Spleen (tissue), 11 donors: ENCODE measurements around the gene FAM177B. TPM values are rescaled to one million over a fixed set of nuclear protein-coding genes. Genes with fewer than 3 reads are reported as not detected.
"Not testable (repeated sequence)": the region's sequence is repeated elsewhere in the genome, so short reads cannot be mapped to it uniquely, and the experiment has no call there.

Experiments used
- DNase-seq: peaks from one replicate; pipeline ENCODE4 v3.0.0-alpha.2; 2020
- H3K27ac ChIP-seq, 8 donors: fragments of 200-600 bp; sonication (generic) in 7 of 8; 1 replicate in 4 of 8; 2 replicates in 4 of 8; pipeline versions ENCODE4 v1.5.0 to v1.8.0; 2016 to 2021; ENCODE audit warnings: inconsistent platforms in 4 of 8, mild to moderate bottlenecking in 4 of 8, moderate library complexity in 1 of 8
- H3K27me3 ChIP-seq, 7 donors: fragments of 200-600 bp; sonication (generic) in 6 of 7; replicated peaks in 1 of 7; 1 replicate in 4 of 7; 2 replicates in 3 of 7; pipeline versions ENCODE4 v1.5.0 to v1.8.0; 2016 to 2021; ENCODE audit warnings: inconsistent platforms in 3 of 7, mild to moderate bottlenecking in 1 of 7
- H3K36me3 ChIP-seq, 6 donors: fragments of 200-600 bp; sonication (generic) in 5 of 6; 1 replicate in 4 of 6; 2 replicates in 2 of 6; pipeline versions ENCODE4 v1.5.0 to v1.8.0; 2016 to 2021; ENCODE audit warnings: inconsistent platforms in 2 of 6
- H3K4me1 ChIP-seq, 6 donors: fragments of 200-600 bp; sonication (generic) in 5 of 6; 1 replicate in 3 of 6; 2 replicates in 3 of 6; pipeline versions ENCODE4 v1.5.0 to v1.8.0; 2016 to 2021; ENCODE audit warnings: inconsistent platforms in 3 of 6
- H3K4me3 ChIP-seq, 8 donors: fragments of 200-600 bp; sonication (generic) in 7 of 8; 1 replicate in 4 of 8; 2 replicates in 4 of 8; pipeline versions ENCODE4 v1.5.0 to v1.8.0; 2016 to 2021; ENCODE audit warnings: inconsistent platforms in 4 of 8, mild to moderate bottlenecking in 4 of 8, moderate library complexity in 2 of 8
- H3K9me3 ChIP-seq, 8 donors: fragments of 200-600 bp; sonication (generic) in 7 of 8; 1 replicate in 4 of 8; 2 replicates in 4 of 8; pipeline versions ENCODE4 v1.5.0 to v1.8.0; 2016 to 2021; ENCODE audit warnings: inconsistent platforms in 4 of 8
- CTCF ChIP-seq, 11 experiments: fragments of 200-600 bp in 7 of 11; fragments of 450-650 bp in 4 of 11; sonication (generic) in 4 of 11; IDR thresholded peaks in 8 of 11; conservative IDR thresholded peaks in 3 of 11; 1 replicate in 7 of 11; 2 replicates in 4 of 11; pipeline versions ENCODE4 v1.4.0 to v1.8.0; 2016 to 2021; ENCODE audit warnings: antibody characterized with exemption in 11 of 11, inconsistent platforms in 4 of 11, mild to moderate bottlenecking in 1 of 11
- POLR2A ChIP-seq, 3 donors: fragments of 450-650 bp; IDR thresholded peaks; one replicate each; pipeline ENCODE4 v1.5.1; 2017; ENCODE audit warnings: antibody characterized with exemption in 3 of 3, mild to moderate bottlenecking in 1 of 3
- POLR2AphosphoS5 ChIP-seq, 3 donors: sonication (generic); formaldehyde crosslinking; IDR thresholded peaks; one replicate each; pipeline ENCODE4 v1.5.1; 2017; ENCODE audit warnings: antibody characterized with exemption in 3 of 3
- WGBS, 5 donors: extraction: QIAGEN DNeasy Blood & Tissue Kit in 3 of 5; methylation state at CpG; one replicate each; pipeline versions ENCODE4 v1.1.5 to v1.1.7; 2013 to 2018; 5-methylcytosine and 5-hydroxymethylcytosine counted together
- intact Hi-C: fragments of 100-400 bp; cut with DNase I; formaldehyde crosslinking; loops from one replicate; pipeline ENCODE4 v1.15.0; 2023; ENCODE audit warnings: low total_unique reads
- polyA plus RNA-seq, 3 donors: library from polyadenylated mRNA; stranded (reverse); fragments of 200-250 nt; gene quantifications; one replicate each; pipeline ENCODE4 v1.2.1, GENCODE V29; 2013
- total RNA-seq, 7 donors: library from RNA; depleted of rRNA in 3 of 7; stranded (reverse); fragments of >200 nt in 3 of 7; fragmentation: NEBNext Ultra II Directional in 4 of 7; extraction: Animal tissue kit (Norgen Biotek cat#: 25700) in 4 of 7; gene quantifications; one replicate each; pipeline versions ENCODE4 v1.1.0 to v1.2.1, GENCODE V29; 2016 to 2021
- donor health status: healthy with polysubstance abuse.
- donor health status: DM: no; HTN: no; CAD: no; lungs with moderate emphysema.
- donor health status: DM: no; HTN: no; CAD: no.
- donor health status: Bipolar disorder and iron deficiency.
- donor health status: healthy.
- donor health status: DM: no; HTN: no; CAD: no.
- donor health status: DM: yes; HTN: yes; CAD: no.

FAM177B gene
- total and polyA plus RNA-seq, 10 donors, result 0.91 to 19.1 (median 6.8) TPM

GRCh38 chr1:222757646-222758268 lies 20.8 kb downstream of the FAM177B start:
- H3K27me3 ChIP-seq, result no peaks in the 10 kb centered on the region
- TF ChIP-seq POLR2A (IDR thresholded peaks at IDR 0.05) (no peak), POLR2AphosphoS5 (IDR thresholded peaks at IDR 0.05) (no peak), CTCF (IDR thresholded peaks at IDR 0.05 in 8 of 11, conservative IDR thresholded peaks at IDR 0.05 in 3 of 11) (no peak)
- intact Hi-C loops, result no loop called here
- no peak overlapping the region for H3K4me3 ChIP-seq
- H3K36me3 ChIP-seq, result no peaks in the 10 kb centered on the region
- peaks cover 0 to 15% (median 6%) of the 10 kb centered on the region in 6 donors for H3K4me1 ChIP-seq
- H3K27ac ChIP-seq, result no peak overlapping the region
- WGBS, 5 donors, result 83 to 90% (median 86%) methylated on average over 10 of the region's 10 CpGs
- H3K9me3 ChIP-seq, result no peaks in the 10 kb centered on the region
- no peak for DNase-seq

GRCh38 chr1:222759451-222760035 lies 22.5 kb downstream of the FAM177B start:
- WGBS, 5 donors, result 80 to 90% (median 86%) methylated on average over 5 of the region's 5 CpGs
- Histone ChIP-seq H3K36me3 (no peaks in the 10 kb centered on the region), H3K27me3 (no peaks in the 10 kb centered on the region), H3K4me1 (peaks cover 0 to 10% (median 2%) of the 10 kb centered on the region in 6 donors), H3K27ac (no peak overlapping the region), H3K4me3 (no peak overlapping the region), H3K9me3 (peaks cover 0 to 2% (median 0%) of the 10 kb centered on the region in 8 donors)
- intact Hi-C loops, result no loop called here
- DNase-seq, result no peak
- TF ChIP-seq CTCF (IDR thresholded peaks at IDR 0.05 in 8 of 11, conservative IDR thresholded peaks at IDR 0.05 in 3 of 11) (no peak), POLR2AphosphoS5 (IDR thresholded peaks at IDR 0.05) (no peak), POLR2A (IDR thresholded peaks at IDR 0.05) (no peak)

- 60 to 89% (median 76%) methylated on average over 1 of the region's 1 CpG for WGBS, 5 donors
- intact Hi-C loops, result no loop called here
- Histone ChIP-seq H3K36me3 (no peaks in the 10 kb centered on the region), H3K27ac (no peak overlapping the region), H3K9me3 (peaks cover 0 to 4% (median 0%) of the 10 kb centered on the region in 8 donors), H3K4me1 (peaks cover 0 to 4% (median 0%) of the 10 kb centered on the region in 6 donors), H3K4me3 (no peak overlapping the region), H3K27me3 (no peaks in the 10 kb centered on the region)
- no peak for DNase-seq
- TF ChIP-seq CTCF (IDR thresholded peaks at IDR 0.05 in 8 of 11, conservative IDR thresholded peaks at IDR 0.05 in 3 of 11), result no peak
- TF ChIP-seq POLR2AphosphoS5 (IDR thresholded peaks at IDR 0.05), result no peak
- TF ChIP-seq POLR2A (IDR thresholded peaks at IDR 0.05), result no peak
Measured at GRCh38 chr1:222761083-222761482, 24.1 kb downstream of the FAM177B start.

- H3K27ac ChIP-seq, H3K4me3 ChIP-seq, intact Hi-C loops, DNase-seq, H3K36me3 ChIP-seq, H3K9me3 ChIP-seq, H3K4me1 ChIP-seq, H3K27me3 ChIP-seq: not testable (repeated sequence)
- 48 to 100% (median 66%) methylated on average over 3 to 4 of the region's 4 CpGs for WGBS, 5 donors
Measured at GRCh38 chr1:222762178-222762577, 25.2 kb downstream of the FAM177B start.
